ENCODE data around the gene KCNIP1.

The KCNIP1 gene

GRCh38 chr5:170591054-170591453, 87.2 kb downstream of the KCNIP1 start:
- peak; percentile 76 for TF ChIP-seq REST (IDR thresholded peaks at IDR 0.05; ENCODE audit: insufficient replicate concordance, low read depth)
- no peak for TF ChIP-seq SPI1 (IDR thresholded peaks at IDR 0.05; ENCODE audit: borderline replicate concordance, low read depth)
- no peak for TF ChIP-seq CTCF (IDR thresholded peaks at IDR 0.05; ENCODE audit: insufficient read depth, low read length)
- no peak overlapping the region for H3K4me3 ChIP-seq (replicated peaks; ENCODE audit: insufficient read depth, low read length)
- H3K27ac ChIP-seq (replicated peaks): no peak overlapping the region
- H3K27me3 ChIP-seq (ENCODE audit: insufficient read depth, poor library complexity, severe bottlenecking): no peaks in the 10 kb centered on the region
- no peak for DNase-seq (ENCODE audit: low read depth in 1 of 2, low spot score in 1 of 2)

- Histone ChIP-seq H3K27ac (replicated peaks) (no peak overlapping the region), H3K27me3 (ENCODE audit: insufficient read depth, poor library complexity, severe bottlenecking) (peaks cover 5% of the 10 kb centered on the region), H3K4me3 (replicated peaks; ENCODE audit: insufficient read depth, low read length) (no peak overlapping the region)
- no peak for TF ChIP-seq REST (IDR thresholded peaks at IDR 0.05; ENCODE audit: insufficient replicate concordance, low read depth)
- no peak for TF ChIP-seq POLR2AphosphoS5 (IDR thresholded peaks at IDR 0.05; ENCODE audit: low read depth)
- no peak for TF ChIP-seq CTCF (IDR thresholded peaks at IDR 0.05; ENCODE audit: insufficient read depth, low read length)
- no peak for TF ChIP-seq SPI1 (IDR thresholded peaks at IDR 0.05; ENCODE audit: borderline replicate concordance, low read depth)
- no peak for TF ChIP-seq GABPA (IDR thresholded peaks at IDR 0.05; ENCODE audit: low read depth)
- no peak for DNase-seq (ENCODE audit: low read depth in 1 of 2, low spot score in 1 of 2)
Observed at GRCh38 chr5:170596482-170597044, 92.7 kb downstream of the KCNIP1 start.

- H3K27ac ChIP-seq (replicated peaks): no peak overlapping the region
Observed at GRCh38 chr5:170597109-170597751, 93.4 kb downstream of the KCNIP1 start.

More at GRCh38 chr5:170597109-170597751, 93.4 kb downstream of the KCNIP1 start:
- no peak for DNase-seq (ENCODE audit: low read depth in 1 of 2, low spot score in 1 of 2)
- peaks cover 5% of the 10 kb centered on the region for H3K27me3 ChIP-seq (ENCODE audit: insufficient read depth, poor library complexity, severe bottlenecking)
- TF ChIP-seq SPI1 (IDR thresholded peaks at IDR 0.05; ENCODE audit: borderline replicate concordance, low read depth) (no peak), GABPA (IDR thresholded peaks at IDR 0.05; ENCODE audit: low read depth) (no peak), CTCF (IDR thresholded peaks at IDR 0.05; ENCODE audit: insufficient read depth, low read length) (no peak), REST (IDR thresholded peaks at IDR 0.05; ENCODE audit: insufficient replicate concordance, low read depth) (no peak), POLR2AphosphoS5 (IDR thresholded peaks at IDR 0.05; ENCODE audit: low read depth) (no peak)
- no peak overlapping the region for H3K4me3 ChIP-seq (replicated peaks; ENCODE audit: insufficient read depth, low read length)

Measured in HL-60 (cell line).